T-cell (primary cell): ENCODE measurements around the gene GMPPB. TPM values are rescaled to one million over a fixed set of nuclear protein-coding genes. Genes with fewer than 3 reads are reported as not detected.

Source experiments
- ATAC-seq, 4 experiments: fragments of 200-7000 bp in 3 of 4; fragments of 150-1000 bp in 1 of 4; cut with Tn5 transposase; replicated peaks in 1 of 4; 1 replicate in 3 of 4; 2 replicates in 1 of 4; pipeline ENCODE4 v1.10.0; 2021; ENCODE audit warnings: moderate library complexity in 3 of 4, mild to moderate bottlenecking in 2 of 4, moderate number of reproducible peaks in 1 of 4
- CTCF ChIA-PET, 2 donors: fragments of 300-600 bp; sonication (Branson Sonifier 250); formaldehyde crosslinking; loops; one replicate each; lab custom pipeline; 2022; ENCODE audit warnings: antibody characterized with exemption in 2 of 2; lab: Charles Lee
- POLR2A ChIA-PET, 2 donors: fragments of 300-600 bp; sonication (Branson Sonifier 250); formaldehyde crosslinking; loops; one replicate each; lab custom pipeline; 2022; ENCODE audit warnings: antibody characterized with exemption in 2 of 2; lab: Charles Lee
- DNase-seq, 35 experiments: peaks; one replicate each; pipeline versions ENCODE4 v3.0.0 to v3.0.0-alpha.2; 2013 to 2023
- H3K27ac ChIP-seq: one replicate; pipeline ENCODE4 v1.5.1; 2013; ENCODE audit warnings: low read length
- H3K27me3 ChIP-seq, 2 experiments: replicated peaks in 1 of 2; 1 replicate in 1 of 2; 2 replicates in 1 of 2; pipeline versions ENCODE4 v1.6.1 to v1.7.0; 2013; ENCODE audit warnings: low read length in 1 of 2, mixed read lengths in 1 of 2; ENCODE audit not compliant: control insufficient read depth in 2 of 2, insufficient read depth in 2 of 2; ENCODE audit errors: extremely low read depth in 1 of 2
- H3K36me3 ChIP-seq, 2 donors: 1 replicate in 1 of 2; 2 replicates in 1 of 2; pipeline versions ENCODE4 v1.6.1 to v1.7.0; 2013; ENCODE audit warnings: low read length in 1 of 2; ENCODE audit not compliant: control insufficient read depth in 2 of 2, insufficient read depth in 1 of 2; ENCODE audit errors: extremely low read depth in 1 of 2
- H3K4me1 ChIP-seq, 2 experiments: 1 replicate in 1 of 2; 2 replicates in 1 of 2; pipeline versions ENCODE4 v1.6.1 to v1.7.0; 2013; ENCODE audit warnings: low read length in 2 of 2, mixed read lengths in 1 of 2; ENCODE audit not compliant: insufficient read depth in 2 of 2, control insufficient read depth in 1 of 2; ENCODE audit errors: extremely low read depth in 1 of 2
- H3K4me3 ChIP-seq, 2 donors: 1 replicate in 1 of 2; 2 replicates in 1 of 2; pipeline versions ENCODE4 v1.5.1 to v1.7.0; 2013; ENCODE audit warnings: mild to moderate bottlenecking in 2 of 2, low read length in 1 of 2, moderate library complexity in 1 of 2; ENCODE audit not compliant: control insufficient read depth in 1 of 2; ENCODE audit errors: extremely low read depth in 1 of 2
- H3K9me3 ChIP-seq: 2 replicates; pipeline ENCODE4 v1.7.0; 2013
- H3K27ac Mint-ChIP-seq, 2 donors: one replicate each; pipeline ENCODE4 v1.8.0; 2020 to 2021; ENCODE audit warnings: mild to moderate bottlenecking in 2 of 2, mixed read lengths in 2 of 2
- H3K27me3 Mint-ChIP-seq, 2 donors: one replicate each; pipeline ENCODE4 v1.8.0; 2021 to 2022; ENCODE audit warnings: mixed read lengths in 2 of 2
- H3K36me3 Mint-ChIP-seq: one replicate; pipeline ENCODE4 v1.8.0; 2021; ENCODE audit warnings: mixed read lengths
- H3K4me1 Mint-ChIP-seq, 3 donors: one replicate each; pipeline ENCODE4 v1.8.0; 2020 to 2022; ENCODE audit warnings: mixed read lengths in 3 of 3, mild to moderate bottlenecking in 1 of 3
- H3K4me3 Mint-ChIP-seq, 3 donors: one replicate each; pipeline ENCODE4 v1.8.0; 2020 to 2022; ENCODE audit warnings: mild to moderate bottlenecking in 3 of 3, mixed read lengths in 3 of 3, moderate library complexity in 3 of 3
- H3K9me3 Mint-ChIP-seq, 3 donors: one replicate each; pipeline ENCODE4 v1.8.0; 2020 to 2022; ENCODE audit warnings: mixed read lengths in 3 of 3
- WGBS: methylation state at CpG from one replicate; pipeline ENCODE4 v1.1.5; 2013; ENCODE audit warnings: missing lambda C conversion rate; ENCODE audit not compliant: insufficient coverage; 5-methylcytosine and 5-hydroxymethylcytosine counted together
- total RNA-seq, 35 experiments: library from RNA in 6 of 35; stranded (reverse) in 6 of 35; fragments of 120-200 nt in 1 of 35; gene quantifications; one replicate each; pipeline versions ENCODE4 v1.2.1 to v1.2.4 and lab custom pipeline; 2013 to 2026

The GMPPB gene
- total RNA-seq, 5 donors from 2014 or later (not counting 1 experiment from before 2014, with no cell fraction given) = 34.5 to 54.5 (median 39.9) TPM

DNA sequence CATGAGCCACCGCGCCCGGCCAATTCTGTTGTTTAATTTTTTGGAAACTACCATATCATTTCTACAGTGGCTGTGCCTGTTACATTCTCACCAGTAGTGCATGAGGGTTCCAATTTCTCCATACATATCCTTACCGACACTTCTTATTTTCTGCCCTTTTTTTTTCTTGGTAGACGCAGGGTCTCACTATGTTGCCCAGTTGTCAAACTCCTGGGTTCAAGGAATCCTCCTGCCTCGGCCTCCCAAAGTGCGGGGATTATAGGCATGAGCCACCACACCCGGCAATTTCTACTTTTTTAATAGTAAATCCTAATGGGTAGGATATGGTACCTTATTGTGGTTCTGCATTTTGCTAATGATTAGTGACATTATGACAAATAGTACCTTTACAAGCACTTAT is 13.9 kb downstream of the GMPPB start:
- Histone ChIP-seq H3K27ac (no peak overlapping the region), H3K36me3 (peaks cover 0 to 13% of the 10 kb centered on the region in 2 donors), H3K4me1 (peaks cover 2 to 19% of the 10 kb centered on the region in 2 experiments), H3K4me3 (no peak overlapping the region), H3K27me3 (no peaks in the 10 kb centered on the region), H3K9me3 (no peaks in the 10 kb centered on the region)
- peaks cover 11% of the 10 kb centered on the region for H3K36me3 Mint-ChIP-seq
- peaks cover 2 to 10% (median 9%) of the 10 kb centered on the region in 3 donors for H3K4me1 Mint-ChIP-seq
- H3K27me3 Mint-ChIP-seq = no peaks in the 10 kb centered on the region
- no peaks in the 10 kb centered on the region for H3K9me3 Mint-ChIP-seq
- no peak overlapping the region for H3K4me3 Mint-ChIP-seq
- DNase-seq (no peak), ATAC-seq (no peak)
- ChIA-PET CTCF (no interaction called here), POLR2A (no interaction called here)
- no peak overlapping the region for H3K27ac Mint-ChIP-seq
- 95% methylated on average over 3 of the region's 8 CpGs for WGBS

DNA sequence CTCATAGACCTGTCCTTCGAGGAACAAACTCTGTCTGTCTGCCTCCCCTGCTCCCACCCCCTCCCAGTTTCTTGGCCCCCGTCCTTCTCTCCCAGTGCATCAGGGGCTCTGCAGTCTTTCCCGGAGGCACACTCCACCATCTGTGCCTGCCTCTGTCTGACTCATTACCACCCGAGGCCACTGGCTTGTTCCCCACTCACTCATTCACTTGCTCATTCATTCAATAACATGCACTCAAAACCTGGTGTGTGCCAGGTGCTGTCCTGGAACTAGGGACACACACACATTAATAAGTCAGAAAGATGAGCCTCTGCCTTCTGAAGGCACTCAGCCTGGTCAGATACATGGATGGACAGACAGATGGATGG is 16.7 kb downstream of the GMPPB start:
- H3K27me3 ChIP-seq = no peaks in the 10 kb centered on the region
- no peak overlapping the region for H3K27ac Mint-ChIP-seq
- no peak overlapping the region for H3K4me3 ChIP-seq
- H3K9me3 ChIP-seq = no peaks in the 10 kb centered on the region
- WGBS = 86% methylated on average over 4 of the region's 4 CpGs
- no peak for ATAC-seq
- ChIA-PET POLR2A (no interaction called here), CTCF (no interaction called here)
- no peak overlapping the region for H3K4me3 Mint-ChIP-seq
- H3K27me3 Mint-ChIP-seq = no peaks in the 10 kb centered on the region
- peaks cover 0 to 10% of the 10 kb centered on the region in 2 experiments for H3K4me1 ChIP-seq
- H3K4me1 Mint-ChIP-seq = peaks cover 0 to 4% (median 1%) of the 10 kb centered on the region in 3 donors
- H3K9me3 Mint-ChIP-seq = no peaks in the 10 kb centered on the region
- DNase-seq = no peak
- H3K36me3 Mint-ChIP-seq = peaks cover 11% of the 10 kb centered on the region
- no peak overlapping the region for H3K27ac ChIP-seq
- H3K36me3 ChIP-seq = peaks cover 7 to 34% of the 10 kb centered on the region in 2 donors

DNA sequence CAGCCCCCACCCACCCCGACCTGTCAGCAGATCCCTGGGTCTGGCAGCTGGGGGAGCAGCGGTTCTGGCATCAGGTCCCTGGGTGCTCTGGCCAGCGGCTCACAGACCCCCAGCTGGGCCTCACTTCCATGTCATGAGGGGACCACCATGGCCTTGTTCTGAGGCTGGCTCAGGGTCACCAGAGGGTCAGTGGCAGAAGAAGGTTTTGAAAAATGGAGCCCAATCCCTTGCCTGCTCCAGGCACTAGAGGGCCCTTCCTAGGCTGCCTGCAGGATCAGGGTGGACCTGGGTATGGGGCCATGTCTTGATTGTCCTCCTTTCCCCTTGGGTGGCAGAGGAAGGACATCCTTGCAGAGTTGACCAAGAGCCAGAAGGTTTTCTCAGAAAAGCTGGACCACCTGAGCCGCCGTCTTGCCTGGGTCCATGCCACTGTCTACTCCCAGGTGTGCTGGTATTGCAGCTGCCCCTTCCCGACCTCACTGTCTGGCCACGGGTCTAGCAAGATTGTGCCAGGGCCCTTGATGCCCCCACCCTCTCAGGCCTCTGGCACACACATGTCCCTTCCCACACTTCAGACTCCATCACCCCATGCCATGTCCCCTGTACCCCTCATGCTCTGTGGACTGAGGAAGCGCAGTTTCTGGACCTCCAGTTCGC is 17.2 kb downstream of the GMPPB start:
- Mint-ChIP-seq H3K36me3 (peaks cover 12% of the 10 kb centered on the region), H3K9me3 (no peaks in the 10 kb centered on the region), H3K4me3 (no peak overlapping the region), H3K27ac (no peak overlapping the region), H3K27me3 (no peaks in the 10 kb centered on the region), H3K4me1 (peaks cover 0 to 4% (median under 1%) of the 10 kb centered on the region in 3 donors)
- peaks cover 0 to 9% of the 10 kb centered on the region in 2 experiments for H3K4me1 ChIP-seq
- ChIA-PET POLR2A (no interaction called here), CTCF (no interaction called here)
- ATAC-seq = no peak
- H3K36me3 ChIP-seq = peaks cover 12 to 38% of the 10 kb centered on the region in 2 donors
- no peak overlapping the region for H3K27ac ChIP-seq
- H3K9me3 ChIP-seq = no peaks in the 10 kb centered on the region
- H3K4me3 ChIP-seq = no peak overlapping the region
- 92% methylated on average over 6 of the region's 9 CpGs for WGBS
- H3K27me3 ChIP-seq = no peaks in the 10 kb centered on the region
- DNase-seq = no peak

DNA sequence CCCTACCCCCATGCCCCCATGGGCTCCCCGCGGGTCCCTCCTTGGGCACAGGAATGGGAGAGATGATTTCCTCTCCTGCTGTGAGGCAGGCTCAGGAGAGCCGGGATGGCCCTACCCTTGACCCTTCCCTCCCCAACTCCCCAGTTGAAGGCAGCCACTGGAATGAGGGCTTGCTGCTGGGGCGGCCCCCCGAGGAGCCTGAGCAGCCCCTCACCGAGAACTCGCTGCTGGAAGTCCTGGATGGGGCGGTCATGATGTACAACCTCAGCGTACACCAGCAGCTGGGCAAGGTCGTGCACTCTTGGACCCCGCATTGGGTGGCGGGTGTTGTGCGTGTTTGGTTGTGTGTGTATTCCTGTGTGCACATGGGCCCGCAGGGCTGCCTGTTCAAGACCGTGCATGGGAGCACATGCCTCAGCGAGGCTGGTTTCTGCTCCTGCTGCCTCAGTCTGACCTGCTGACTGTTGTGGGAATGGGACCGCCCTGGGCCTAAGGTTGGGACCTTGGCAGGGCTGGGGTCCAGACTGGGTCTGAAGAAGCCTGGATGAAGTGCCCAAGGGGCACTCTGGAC is 18.3 kb downstream of the GMPPB start:
- H3K27me3 Mint-ChIP-seq = no peaks in the 10 kb centered on the region
- H3K27ac Mint-ChIP-seq = no peak overlapping the region
- H3K36me3 Mint-ChIP-seq = peaks cover 15% of the 10 kb centered on the region
- Histone ChIP-seq H3K4me3 (no peak overlapping the region), H3K36me3 (peaks cover 12 to 43% of the 10 kb centered on the region in 2 donors), H3K9me3 (no peaks in the 10 kb centered on the region), H3K4me1 (peaks cover 0 to 9% of the 10 kb centered on the region in 2 experiments), H3K27me3 (no peaks in the 10 kb centered on the region), H3K27ac (no peak overlapping the region)
- ATAC-seq = no peak
- POLR2A ChIA-PET = no interaction called here
- no peaks in the 10 kb centered on the region for H3K9me3 Mint-ChIP-seq
- CTCF ChIA-PET = no interaction called here
- 97% methylated on average over 14 of the region's 17 CpGs for WGBS
- DNase-seq = no peak
- no peaks in the 10 kb centered on the region for H3K4me1 Mint-ChIP-seq
- H3K4me3 Mint-ChIP-seq = no peak overlapping the region

DNA sequence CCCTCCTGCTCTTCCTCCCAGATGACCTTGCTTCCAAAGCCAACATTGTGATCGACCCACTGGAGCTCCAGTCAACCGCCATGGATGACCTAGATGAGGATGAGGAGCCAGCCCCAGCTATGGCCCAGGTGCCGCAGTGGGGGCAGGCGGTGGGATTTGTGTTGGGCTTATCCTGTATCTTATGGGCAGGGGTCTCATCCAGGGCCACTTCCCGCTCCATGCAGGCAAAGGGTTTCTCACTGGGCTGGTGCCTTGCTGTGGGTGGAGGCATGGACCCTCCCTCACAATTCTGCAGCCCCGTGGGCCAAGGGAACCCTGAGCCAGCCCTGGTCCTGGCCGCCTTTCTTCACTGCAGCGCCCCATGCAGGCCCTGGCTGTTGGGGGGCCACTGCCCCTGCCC is 19.1 kb downstream of the GMPPB start:
- H3K36me3 ChIP-seq = peaks cover 12 to 51% of the 10 kb centered on the region in 2 donors
- ChIA-PET POLR2A (no interaction called here), CTCF (no interaction called here)
- no peak overlapping the region for H3K27ac Mint-ChIP-seq
- no peak for ATAC-seq
- H3K9me3 Mint-ChIP-seq = no peaks in the 10 kb centered on the region
- no peak for DNase-seq
- no peaks in the 10 kb centered on the region for H3K27me3 Mint-ChIP-seq
- H3K9me3 ChIP-seq = no peaks in the 10 kb centered on the region
- H3K4me3 Mint-ChIP-seq = no peak overlapping the region
- H3K4me3 ChIP-seq = no peak overlapping the region
- peaks cover 15% of the 10 kb centered on the region for H3K36me3 Mint-ChIP-seq
- H3K27ac ChIP-seq = no peak overlapping the region
- no peaks in the 10 kb centered on the region for H3K4me1 Mint-ChIP-seq
- no peaks in the 10 kb centered on the region for H3K27me3 ChIP-seq
- 100% methylated on average over 6 of the region's 8 CpGs for WGBS
- peaks cover 0 to 9% of the 10 kb centered on the region in 2 experiments for H3K4me1 ChIP-seq

DNA sequence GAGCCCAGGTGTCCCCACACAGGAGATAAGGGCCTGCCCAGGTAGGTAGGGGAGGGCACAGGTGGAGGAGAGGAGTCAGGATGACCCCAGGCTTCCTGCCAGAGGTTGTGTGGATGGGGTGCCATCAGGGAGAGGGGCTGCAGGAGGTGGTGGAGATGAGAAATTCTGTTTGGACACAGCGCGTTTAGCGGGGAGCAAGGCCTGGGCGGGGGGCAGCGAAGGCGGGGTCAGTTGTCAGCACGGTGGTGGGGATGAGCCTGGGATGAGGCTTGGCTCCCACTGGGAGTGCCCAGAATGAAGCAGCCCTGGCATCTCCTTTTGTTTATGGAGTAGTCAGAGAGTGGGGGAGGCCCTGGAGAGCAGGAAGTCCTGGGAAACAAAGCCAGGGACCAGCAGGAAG is 19.8 kb downstream of the GMPPB start:
- POLR2A ChIA-PET = no interaction called here
- Mint-ChIP-seq H3K4me1 (no peaks in the 10 kb centered on the region), H3K27ac (no peak overlapping the region)

More for the DNA sequence above, 19.8 kb downstream of the GMPPB start:
- H3K27me3 ChIP-seq = no peaks in the 10 kb centered on the region
- CTCF ChIA-PET = no interaction called here
- Mint-ChIP-seq H3K4me3 (no peak overlapping the region), H3K36me3 (peaks cover 15% of the 10 kb centered on the region), H3K9me3 (no peaks in the 10 kb centered on the region), H3K27me3 (no peaks in the 10 kb centered on the region)
- no peak overlapping the region for H3K27ac ChIP-seq
- 99% methylated on average over 7 of the region's 7 CpGs for WGBS
- H3K4me3 ChIP-seq = no peak overlapping the region
- no peak for DNase-seq
- ATAC-seq = peak in 1 of 4 experiments; percentile 9
- H3K9me3 ChIP-seq = no peaks in the 10 kb centered on the region
- peaks cover 12 to 57% of the 10 kb centered on the region in 2 donors for H3K36me3 ChIP-seq
- peaks cover 0 to 9% of the 10 kb centered on the region in 2 experiments for H3K4me1 ChIP-seq
